HG02642 (cell line): ENCODE data around the gene MOCS2.
"Not testable (repeated sequence)": the region's sequence is repeated elsewhere in the genome, so short reads cannot be mapped to it uniquely, and the experiment has no call there.

ENCODE experiments used
- ATAC-seq: cut with Tn5 transposase; IDR thresholded peaks from one replicate; pipeline ENCODE4 v1.9.1; 2021; ENCODE audit warnings: mild to moderate bottlenecking; ENCODE audit not compliant: unreplicated experiment, poor library complexity

MOCS2 gene

GRCh38 chr5:53109443-53110127 lies at the start of gene MOCS2:
Gene MOCS2 (minus strand): TSS chr5:53109757. CDS start chr5:53107174, 2,583 bp downstream.
- peak; percentile 97 for ATAC-seq

- ATAC-seq: no peak
These were observed 42.3 kb upstream of the MOCS2 start for GRCh38 chr5:53151713-53152458.

GRCh38 chr5:53133020-53133419 lies 23.5 kb upstream of the MOCS2 start:
- ATAC-seq: no peak

- ATAC-seq: no peak
These were observed 20.7 kb upstream of the MOCS2 start for GRCh38 chr5:53130266-53130665.

- no peak for ATAC-seq
These were observed 18.9 kb upstream of the MOCS2 start for GRCh38 chr5:53128481-53128880.

- no peak for ATAC-seq
These were observed 17.6 kb upstream of the MOCS2 start for GRCh38 chr5:53127107-53127506.

- no peak for ATAC-seq
These were observed 17.0 kb upstream of the MOCS2 start for GRCh38 chr5:53126521-53126920.

- no peak for ATAC-seq
These were observed 14.1 kb upstream of the MOCS2 start for GRCh38 chr5:53123702-53124101.

- ATAC-seq: no peak
These were observed 10.6 kb upstream of the MOCS2 start for GRCh38 chr5:53120165-53120564.

- no peak for ATAC-seq
These were observed 9.3 kb upstream of the MOCS2 start for GRCh38 chr5:53118879-53119278.

GRCh38 chr5:53116597-53116996 lies 7.0 kb upstream of the MOCS2 start:
- ATAC-seq: no peak

- ATAC-seq: no peak
These were observed 5.4 kb upstream of the MOCS2 start for GRCh38 chr5:53114988-53115387.

GRCh38 chr5:53113947-53114346 lies 4.4 kb upstream of the MOCS2 start:
- ATAC-seq: no peak

- no peak for ATAC-seq
These were observed 3.4 kb upstream of the MOCS2 start for GRCh38 chr5:53112909-53113308.

GRCh38 chr5:53112307-53112706 lies 2.8 kb upstream of the MOCS2 start:
- ATAC-seq: not testable (repeated sequence)

GRCh38 chr5:53111139-53111538 lies 1.6 kb upstream of the MOCS2 start:
- no peak for ATAC-seq

- peak; percentile 14 for ATAC-seq
These were observed 599 bp upstream of the MOCS2 start for GRCh38 chr5:53110156-53110555.

GRCh38 chr5:53109056-53109442 lies 508 bp downstream of the MOCS2 start:
- ATAC-seq: peak; percentile 5

- ATAC-seq: no peak
These were observed 3.8 kb downstream of the MOCS2 start for GRCh38 chr5:53105611-53106300.

GRCh38 chr5:53100606-53101005 lies 9.0 kb downstream of the MOCS2 start:
- no peak for ATAC-seq

- ATAC-seq: no peak
These were observed 10.0 kb downstream of the MOCS2 start for GRCh38 chr5:53099546-53099945.
